CD4-positive, CD25-positive, alpha-beta regulatory T cell (primary cell): Measurements from ENCODE around the gene SIRPB1. TPM values are rescaled to one million over a fixed set of nuclear protein-coding genes. Genes with fewer than 3 reads are reported as not detected.
"Not testable (repeated sequence)": the region's sequence is repeated elsewhere in the genome, so short reads cannot be mapped to it uniquely, and the experiment has no call there.

Experiments
- ATAC-seq, 2 donors: fragments of 150-1000 bp; cut with Tn5 transposase; one replicate each; pipeline ENCODE4 v1.10.0; 2021; ENCODE audit warnings: low read depth in 2 of 2, moderate number of reproducible peaks in 2 of 2, moderate library complexity in 1 of 2
- DNase-seq, 3 donors: peaks; one replicate each; pipeline versions ENCODE4 v3.0.0 to v3.0.0-alpha.2; 2012 to 2022; ENCODE audit warnings: mixed read lengths in 1 of 3
- H3K27ac ChIP-seq: one replicate; pipeline ENCODE4 v1.7.0; 2013; ENCODE audit warnings: mild to moderate bottlenecking, low read length; ENCODE audit not compliant: insufficient read depth, poor library complexity, severe bottlenecking
- H3K27me3 ChIP-seq: one replicate; pipeline ENCODE4 v1.7.0; 2013; ENCODE audit warnings: low read length; ENCODE audit not compliant: control insufficient read depth, insufficient read depth
- H3K36me3 ChIP-seq: one replicate; pipeline ENCODE4 v1.7.0; 2013; ENCODE audit warnings: mild to moderate bottlenecking, low read length, moderate library complexity; ENCODE audit not compliant: control insufficient read depth, insufficient read depth
- H3K4me1 ChIP-seq: 2 replicates; pipeline ENCODE4 v1.7.0; 2013; ENCODE audit warnings: mild to moderate bottlenecking, low read length; ENCODE audit not compliant: insufficient read depth, control insufficient read depth, poor library complexity, severe bottlenecking
- H3K4me3 ChIP-seq: one replicate; pipeline ENCODE4 v1.7.0; 2013; ENCODE audit warnings: low read depth, mild to moderate bottlenecking, low read length, moderate library complexity
- H3K9me3 ChIP-seq, 2 experiments: 1 replicate in 1 of 2; 2 replicates in 1 of 2; pipeline ENCODE4 v1.7.0; 2013; ENCODE audit warnings: low read length in 2 of 2, mild to moderate bottlenecking in 1 of 2, moderate library complexity in 1 of 2; ENCODE audit not compliant: control insufficient read depth in 2 of 2
- H3K27ac Mint-ChIP-seq, 3 donors: one replicate each; pipeline ENCODE4 v1.8.0; 2020 to 2022; ENCODE audit warnings: mild to moderate bottlenecking in 3 of 3, mixed read lengths in 3 of 3, moderate library complexity in 2 of 3
- H3K27me3 Mint-ChIP-seq: one replicate; pipeline ENCODE4 v1.8.0; 2022; ENCODE audit warnings: mild to moderate bottlenecking, mixed read lengths
- H3K36me3 Mint-ChIP-seq: one replicate; pipeline ENCODE4 v1.8.0; 2020; ENCODE audit warnings: mixed read lengths
- H3K4me1 Mint-ChIP-seq, 4 donors: one replicate each; pipeline ENCODE4 v1.8.0; 2020 to 2022; ENCODE audit warnings: mixed read lengths in 4 of 4, mild to moderate bottlenecking in 1 of 4
- H3K4me3 Mint-ChIP-seq, 4 donors: one replicate each; pipeline ENCODE4 v1.8.0; 2020 to 2022; ENCODE audit warnings: mild to moderate bottlenecking in 4 of 4, mixed read lengths in 4 of 4, moderate library complexity in 3 of 4
- H3K9me3 Mint-ChIP-seq, 7 donors: one replicate each; pipeline ENCODE4 v1.8.0; 2020 to 2022; ENCODE audit warnings: mixed read lengths in 7 of 7, mild to moderate bottlenecking in 3 of 7, moderate library complexity in 2 of 7
- polyA plus RNA-seq, 4 donors: library from polyadenylated mRNA; unstranded; fragments of 300-500 nt; fragmentation: Illumina TruSeq; gene quantifications; one replicate each; pipeline ENCODE4 v1.2.3, GENCODE V29; 2021
- total RNA-seq: library from RNA; stranded (reverse); gene quantifications from one replicate; pipeline ENCODE4 v1.2.3, GENCODE V29; 2022

The SIRPB1 gene
- total and polyA plus RNA-seq, 5 donors from 2014 or later, result 0.73 to 12.8 (median 2.4) TPM

GRCh38 chr20:1618954-1619540 is 762 bp downstream of the SIRPB1 start:
- H3K27ac Mint-ChIP-seq, result peak overlapping the region in 1 of 3 donors; percentile 82
- Histone ChIP-seq H3K4me3 (no peak overlapping the region), H3K4me1 (peaks cover 29% of the 10 kb centered on the region), H3K36me3 (no peaks in the 10 kb centered on the region), H3K9me3 (no peaks in the 10 kb centered on the region), H3K27ac (no peak overlapping the region), H3K27me3 (no peaks in the 10 kb centered on the region)
- DNase-seq (no peak), ATAC-seq (no peak)
- no peaks in the 10 kb centered on the region for H3K27me3 Mint-ChIP-seq
- peaks cover 35% of the 10 kb centered on the region for H3K36me3 Mint-ChIP-seq
- H3K4me1 Mint-ChIP-seq, result peaks cover 23 to 59% (median 47%) of the 10 kb centered on the region in 4 donors
- peak overlapping the region in 2 of 4 donors; percentile 26 to 74 for H3K4me3 Mint-ChIP-seq
- H3K9me3 Mint-ChIP-seq, result peaks cover 0 to 6% (median 0%) of the 10 kb centered on the region in 7 donors

- Histone ChIP-seq H3K36me3 (no peaks in the 10 kb centered on the region), H3K4me1 (peaks cover 27% of the 10 kb centered on the region), H3K27me3 (no peaks in the 10 kb centered on the region), H3K4me3 (no peak overlapping the region), H3K27ac (no peak overlapping the region), H3K9me3 (no peaks in the 10 kb centered on the region)
- ATAC-seq (no peak), DNase-seq (no peak)
- H3K4me3 Mint-ChIP-seq, result no peak overlapping the region
- peaks cover 23 to 54% (median 46%) of the 10 kb centered on the region in 4 donors for H3K4me1 Mint-ChIP-seq
- peaks cover 0 to 6% (median 0%) of the 10 kb centered on the region in 7 donors for H3K9me3 Mint-ChIP-seq
- H3K27ac Mint-ChIP-seq, result peak overlapping the region in 1 of 3 donors; percentile 23
- H3K27me3 Mint-ChIP-seq, result no peaks in the 10 kb centered on the region
- H3K36me3 Mint-ChIP-seq, result peaks cover 35% of the 10 kb centered on the region
Measured at GRCh38 chr20:1618479-1618878, 1.3 kb downstream of the SIRPB1 start.

- peaks cover 28% of the 10 kb centered on the region for H3K36me3 Mint-ChIP-seq
- ATAC-seq (no peak), DNase-seq (no peak)
- Histone ChIP-seq H3K4me3 (no peak overlapping the region), H3K4me1 (peaks cover 14% of the 10 kb centered on the region), H3K36me3 (no peaks in the 10 kb centered on the region), H3K27me3 (no peaks in the 10 kb centered on the region), H3K9me3 (no peaks in the 10 kb centered on the region), H3K27ac (no peak overlapping the region)
- H3K4me3 Mint-ChIP-seq, result no peak overlapping the region
- H3K9me3 Mint-ChIP-seq, result peaks cover 0 to 6% (median 0%) of the 10 kb centered on the region in 7 donors
- no peak overlapping the region for H3K27ac Mint-ChIP-seq
- H3K4me1 Mint-ChIP-seq, result peaks cover 11 to 39% (median 32%) of the 10 kb centered on the region in 4 donors
- H3K27me3 Mint-ChIP-seq, result no peaks in the 10 kb centered on the region
Measured at GRCh38 chr20:1616858-1617434, 2.9 kb downstream of the SIRPB1 start.

- not testable (repeated sequence) for ATAC-seq, DNase-seq, H3K4me1 Mint-ChIP-seq, H3K27ac Mint-ChIP-seq, H3K4me1 ChIP-seq, H3K27me3 ChIP-seq, H3K36me3 Mint-ChIP-seq, H3K27ac ChIP-seq, H3K4me3 Mint-ChIP-seq, H3K9me3 Mint-ChIP-seq, H3K27me3 Mint-ChIP-seq, H3K9me3 ChIP-seq, H3K36me3 ChIP-seq, H3K4me3 ChIP-seq
Measured at GRCh38 chr20:1610404-1610803, 9.4 kb downstream of the SIRPB1 start.

- not testable (repeated sequence) for H3K4me1 Mint-ChIP-seq, DNase-seq, H3K27me3 ChIP-seq, H3K27me3 Mint-ChIP-seq, H3K4me1 ChIP-seq, H3K27ac ChIP-seq, H3K36me3 ChIP-seq, H3K4me3 ChIP-seq, H3K4me3 Mint-ChIP-seq, H3K36me3 Mint-ChIP-seq, ATAC-seq, H3K9me3 ChIP-seq, H3K9me3 Mint-ChIP-seq, H3K27ac Mint-ChIP-seq
Measured at GRCh38 chr20:1608678-1609347, 11.0 kb downstream of the SIRPB1 start.

- Mint-ChIP-seq H3K27ac (no peak overlapping the region), H3K9me3 (no peaks in the 10 kb centered on the region), H3K4me3 (no peak overlapping the region), H3K36me3 (no peaks in the 10 kb centered on the region), H3K4me1 (no peaks in the 10 kb centered on the region), H3K27me3 (no peaks in the 10 kb centered on the region)
- no peak for DNase-seq
- Histone ChIP-seq H3K27me3 (no peaks in the 10 kb centered on the region), H3K4me1 (no peaks in the 10 kb centered on the region), H3K9me3 (no peaks in the 10 kb centered on the region), H3K36me3 (no peaks in the 10 kb centered on the region), H3K4me3 (no peak overlapping the region), H3K27ac (no peak overlapping the region)
- no peak for ATAC-seq
Measured at GRCh38 chr20:1600736-1601135, 19.1 kb downstream of the SIRPB1 start.

- DNase-seq (no peak), ATAC-seq (no peak)
- H3K27me3 ChIP-seq, result no peaks in the 10 kb centered on the region
- H3K36me3 ChIP-seq, result no peaks in the 10 kb centered on the region
- H3K27me3 Mint-ChIP-seq, result no peaks in the 10 kb centered on the region
- H3K4me3 Mint-ChIP-seq, result no peak overlapping the region
- no peak overlapping the region for H3K4me3 ChIP-seq
- H3K4me1 ChIP-seq, result no peaks in the 10 kb centered on the region
- H3K27ac ChIP-seq, result no peak overlapping the region
- H3K9me3 Mint-ChIP-seq, result no peaks in the 10 kb centered on the region
- H3K9me3 ChIP-seq, result no peaks in the 10 kb centered on the region
- H3K36me3 Mint-ChIP-seq, result no peaks in the 10 kb centered on the region
- H3K4me1 Mint-ChIP-seq, result no peaks in the 10 kb centered on the region
- no peak overlapping the region for H3K27ac Mint-ChIP-seq
Measured at GRCh38 chr20:1595333-1595732, 24.5 kb downstream of the SIRPB1 start.
